T-cell (primary cell): ENCODE data around the gene TCTN2. TPM values are rescaled to one million over a fixed set of nuclear protein-coding genes. Genes with fewer than 3 reads are reported as not detected.

Experiments
- ATAC-seq, 4 experiments: fragments of 200-7000 bp in 3 of 4; fragments of 150-1000 bp in 1 of 4; cut with Tn5 transposase; replicated peaks in 1 of 4; 1 replicate in 3 of 4; 2 replicates in 1 of 4; pipeline ENCODE4 v1.10.0; 2021; ENCODE audit warnings: moderate library complexity in 3 of 4, mild to moderate bottlenecking in 2 of 4, moderate number of reproducible peaks in 1 of 4
- CTCF ChIA-PET, 2 donors: fragments of 300-600 bp; sonication (Branson Sonifier 250); formaldehyde crosslinking; loops; one replicate each; lab custom pipeline; 2022; ENCODE audit warnings: antibody characterized with exemption in 2 of 2; lab: Charles Lee
- POLR2A ChIA-PET, 2 donors: fragments of 300-600 bp; sonication (Branson Sonifier 250); formaldehyde crosslinking; loops; one replicate each; lab custom pipeline; 2022; ENCODE audit warnings: antibody characterized with exemption in 2 of 2; lab: Charles Lee
- DNase-seq, 35 experiments: peaks; one replicate each; pipeline versions ENCODE4 v3.0.0 to v3.0.0-alpha.2; 2013 to 2023
- H3K27ac ChIP-seq: one replicate; pipeline ENCODE4 v1.5.1; 2013; ENCODE audit warnings: low read length
- H3K27me3 ChIP-seq, 2 experiments: replicated peaks in 1 of 2; 1 replicate in 1 of 2; 2 replicates in 1 of 2; pipeline versions ENCODE4 v1.6.1 to v1.7.0; 2013; ENCODE audit warnings: low read length in 1 of 2, mixed read lengths in 1 of 2; ENCODE audit not compliant: control insufficient read depth in 2 of 2, insufficient read depth in 2 of 2; ENCODE audit errors: extremely low read depth in 1 of 2
- H3K36me3 ChIP-seq, 2 donors: 1 replicate in 1 of 2; 2 replicates in 1 of 2; pipeline versions ENCODE4 v1.6.1 to v1.7.0; 2013; ENCODE audit warnings: low read length in 1 of 2; ENCODE audit not compliant: control insufficient read depth in 2 of 2, insufficient read depth in 1 of 2; ENCODE audit errors: extremely low read depth in 1 of 2
- H3K4me1 ChIP-seq, 2 experiments: 1 replicate in 1 of 2; 2 replicates in 1 of 2; pipeline versions ENCODE4 v1.6.1 to v1.7.0; 2013; ENCODE audit warnings: low read length in 2 of 2, mixed read lengths in 1 of 2; ENCODE audit not compliant: insufficient read depth in 2 of 2, control insufficient read depth in 1 of 2; ENCODE audit errors: extremely low read depth in 1 of 2
- H3K4me3 ChIP-seq, 2 donors: 1 replicate in 1 of 2; 2 replicates in 1 of 2; pipeline versions ENCODE4 v1.5.1 to v1.7.0; 2013; ENCODE audit warnings: mild to moderate bottlenecking in 2 of 2, low read length in 1 of 2, moderate library complexity in 1 of 2; ENCODE audit not compliant: control insufficient read depth in 1 of 2; ENCODE audit errors: extremely low read depth in 1 of 2
- H3K9me3 ChIP-seq: 2 replicates; pipeline ENCODE4 v1.7.0; 2013
- H3K27ac Mint-ChIP-seq, 2 donors: one replicate each; pipeline ENCODE4 v1.8.0; 2020 to 2021; ENCODE audit warnings: mild to moderate bottlenecking in 2 of 2, mixed read lengths in 2 of 2
- H3K27me3 Mint-ChIP-seq, 2 donors: one replicate each; pipeline ENCODE4 v1.8.0; 2021 to 2022; ENCODE audit warnings: mixed read lengths in 2 of 2
- H3K36me3 Mint-ChIP-seq: one replicate; pipeline ENCODE4 v1.8.0; 2021; ENCODE audit warnings: mixed read lengths
- H3K4me1 Mint-ChIP-seq, 3 donors: one replicate each; pipeline ENCODE4 v1.8.0; 2020 to 2022; ENCODE audit warnings: mixed read lengths in 3 of 3, mild to moderate bottlenecking in 1 of 3
- H3K4me3 Mint-ChIP-seq, 3 donors: one replicate each; pipeline ENCODE4 v1.8.0; 2020 to 2022; ENCODE audit warnings: mild to moderate bottlenecking in 3 of 3, mixed read lengths in 3 of 3, moderate library complexity in 3 of 3
- H3K9me3 Mint-ChIP-seq, 3 donors: one replicate each; pipeline ENCODE4 v1.8.0; 2020 to 2022; ENCODE audit warnings: mixed read lengths in 3 of 3
- WGBS: methylation state at CpG from one replicate; pipeline ENCODE4 v1.1.5; 2013; ENCODE audit warnings: missing lambda C conversion rate; ENCODE audit not compliant: insufficient coverage; 5-methylcytosine and 5-hydroxymethylcytosine counted together
- total RNA-seq, 35 experiments: library from RNA in 6 of 35; stranded (reverse) in 6 of 35; fragments of 120-200 nt in 1 of 35; gene quantifications; one replicate each; pipeline versions ENCODE4 v1.2.1 to v1.2.4 and lab custom pipeline; 2013 to 2026

TCTN2 gene
- total RNA-seq, 5 donors from 2014 or later (not counting 1 experiment from before 2014, with no cell fraction given), result 5.3 to 11.9 (median 6.6) TPM

- Mint-ChIP-seq H3K9me3 (no peaks in the 10 kb centered on the region), H3K36me3 (peaks cover 39% of the 10 kb centered on the region), H3K4me3 (no peak overlapping the region), H3K27me3 (no peaks in the 10 kb centered on the region), H3K27ac (no peak overlapping the region), H3K4me1 (peaks cover 5 to 14% (median 8%) of the 10 kb centered on the region in 3 donors)
- WGBS, result no CpG with 5 or more reads among the region's 2 CpGs
- ATAC-seq, result no peak
- peaks cover 5 to 13% of the 10 kb centered on the region in 2 experiments for H3K4me1 ChIP-seq
- no peak overlapping the region for H3K4me3 ChIP-seq
- DNase-seq, result no peak
- H3K9me3 ChIP-seq, result no peaks in the 10 kb centered on the region
- peaks cover 6 to 58% of the 10 kb centered on the region in 2 donors for H3K36me3 ChIP-seq
- CTCF ChIA-PET, result no interaction called here
- no peak overlapping the region for H3K27ac ChIP-seq
- POLR2A ChIA-PET, result interaction anchor here in 1 of 2 donors (0.6 kb wide), 1 partner anchor 22 kb away, joined by 5 read pairs; no protein-coding TSS in a partner anchor
- H3K27me3 ChIP-seq, result no peaks in the 10 kb centered on the region
Observed at GRCh38 chr12:123726244-123726643, 55.3 kb downstream of the TCTN2 start.

- Mint-ChIP-seq H3K4me3 (no peak overlapping the region), H3K27ac (no peak overlapping the region), H3K36me3 (peaks cover 44% of the 10 kb centered on the region), H3K9me3 (no peaks in the 10 kb centered on the region), H3K4me1 (peaks cover 5 to 14% (median 9%) of the 10 kb centered on the region in 3 donors), H3K27me3 (no peaks in the 10 kb centered on the region)
- DNase-seq (no peak), ATAC-seq (no peak)
- no peak overlapping the region for H3K27ac ChIP-seq
- CTCF ChIA-PET, result no interaction called here
- no peaks in the 10 kb centered on the region for H3K27me3 ChIP-seq
- H3K4me1 ChIP-seq, result peaks cover 5 to 8% of the 10 kb centered on the region in 2 experiments
- H3K4me3 ChIP-seq, result no peak overlapping the region
- POLR2A ChIA-PET, result interaction anchor here in 1 of 2 donors (0.6 kb wide), 1 partner anchor 22 kb away, joined by 5 read pairs; no protein-coding TSS in a partner anchor
- 100% methylated on average over 2 of the region's 2 CpGs for WGBS
- H3K9me3 ChIP-seq, result no peaks in the 10 kb centered on the region
- H3K36me3 ChIP-seq, result peaks cover 6 to 64% of the 10 kb centered on the region in 2 donors
Observed at GRCh38 chr12:123726962-123727361, 56.0 kb downstream of the TCTN2 start.

- Histone ChIP-seq H3K27ac (no peak overlapping the region), H3K4me1 (peaks cover 4 to 8% of the 10 kb centered on the region in 2 experiments), H3K36me3 (peaks cover 6 to 65% of the 10 kb centered on the region in 2 donors), H3K9me3 (no peaks in the 10 kb centered on the region), H3K4me3 (no peak overlapping the region), H3K27me3 (no peaks in the 10 kb centered on the region)
- no peaks in the 10 kb centered on the region for H3K9me3 Mint-ChIP-seq
- ATAC-seq (no peak), DNase-seq (no peak)
- peaks cover 51% of the 10 kb centered on the region for H3K36me3 Mint-ChIP-seq
- POLR2A ChIA-PET, result no interaction called here
- CTCF ChIA-PET, result no interaction called here
- no CpG with 5 or more reads among the region's 3 CpGs for WGBS
- H3K27ac Mint-ChIP-seq, result no peak overlapping the region
- H3K4me3 Mint-ChIP-seq, result no peak overlapping the region
- peaks cover 5 to 10% (median 9%) of the 10 kb centered on the region in 3 donors for H3K4me1 Mint-ChIP-seq
- H3K27me3 Mint-ChIP-seq, result no peaks in the 10 kb centered on the region
Observed at GRCh38 chr12:123727878-123728277, 57.0 kb downstream of the TCTN2 start.

GRCh38 chr12:123731596-123731995, 60.7 kb downstream of the TCTN2 start:
- CTCF ChIA-PET, result no interaction called here
- no peaks in the 10 kb centered on the region for H3K27me3 Mint-ChIP-seq
- POLR2A ChIA-PET, result no interaction called here

GRCh38 chr12:123732251-123732650, 61.3 kb downstream of the TCTN2 start:
- H3K4me3 ChIP-seq, result no peak overlapping the region
- peaks cover 11 to 85% of the 10 kb centered on the region in 2 donors for H3K36me3 ChIP-seq
- no peaks in the 10 kb centered on the region for H3K27me3 ChIP-seq
- 97% methylated on average over 12 of the region's 12 CpGs for whole genome bisulfite sequencing
- Mint-ChIP-seq H3K9me3 (no peaks in the 10 kb centered on the region), H3K4me1 (peaks cover 0 to 2% (median 0%) of the 10 kb centered on the region in 3 donors), H3K4me3 (no peak overlapping the region), H3K27ac (no peak overlapping the region), H3K36me3 (peaks cover 72% of the 10 kb centered on the region), H3K27me3 (no peaks in the 10 kb centered on the region)
- ATAC-seq (no peak), DNase-seq (no peak)
- POLR2A ChIA-PET, result no interaction called here
- no peaks in the 10 kb centered on the region for H3K4me1 ChIP-seq
- H3K27ac ChIP-seq, result no peak overlapping the region
- H3K9me3 ChIP-seq, result no peaks in the 10 kb centered on the region
- CTCF ChIA-PET, result no interaction called here

More at GRCh38 chr12:123731596-123731995, 60.7 kb downstream of the TCTN2 start:
- no peaks in the 10 kb centered on the region for H3K9me3 Mint-ChIP-seq
- H3K4me3 Mint-ChIP-seq, result no peak overlapping the region
- Histone ChIP-seq H3K4me1 (no peaks in the 10 kb centered on the region), H3K36me3 (peaks cover 11 to 83% of the 10 kb centered on the region in 2 donors), H3K4me3 (no peak overlapping the region), H3K27me3 (no peaks in the 10 kb centered on the region), H3K9me3 (no peaks in the 10 kb centered on the region), H3K27ac (no peak overlapping the region)
- ATAC-seq (no peak), DNase-seq (no peak)
- H3K27ac Mint-ChIP-seq, result no peak overlapping the region
- H3K36me3 Mint-ChIP-seq, result peaks cover 69% of the 10 kb centered on the region
- peaks cover 0 to 3% (median 0%) of the 10 kb centered on the region in 3 donors for H3K4me1 Mint-ChIP-seq
- WGBS, result 100% methylated on average over 1 of the region's 2 CpGs

GRCh38 chr12:123733229-123733628, 62.3 kb downstream of the TCTN2 start:
- H3K27ac Mint-ChIP-seq, result no peak overlapping the region

More at GRCh38 chr12:123733229-123733628, 62.3 kb downstream of the TCTN2 start:
- no peak overlapping the region for H3K4me3 ChIP-seq
- ChIA-PET POLR2A (no interaction called here), CTCF (interaction anchor here in 1 of 2 donors (0.7 kb wide), 1 partner anchor 15 kb away, joined by 5 read pairs; no protein-coding TSS in a partner anchor)
- H3K9me3 Mint-ChIP-seq, result no peaks in the 10 kb centered on the region
- ATAC-seq, result no peak
- no peaks in the 10 kb centered on the region for H3K9me3 ChIP-seq
- H3K27me3 Mint-ChIP-seq, result no peaks in the 10 kb centered on the region
- H3K36me3 ChIP-seq, result peaks cover 5 to 79% of the 10 kb centered on the region in 2 donors
- no peaks in the 10 kb centered on the region for H3K27me3 ChIP-seq
- H3K4me3 Mint-ChIP-seq, result no peak overlapping the region
- H3K4me1 ChIP-seq, result no peaks in the 10 kb centered on the region
- H3K27ac ChIP-seq, result no peak overlapping the region
- H3K4me1 Mint-ChIP-seq, result peaks cover 0 to 2% (median 0%) of the 10 kb centered on the region in 3 donors
- DNase-seq, result no peak
- H3K36me3 Mint-ChIP-seq, result peaks cover 73% of the 10 kb centered on the region
- WGBS, result 96% methylated on average over 5 of the region's 10 CpGs
